Ovary (tissue), 9 donors: ENCODE measurements around the gene INSYN2A. TPM values are rescaled to one million over a fixed set of nuclear protein-coding genes. Genes with fewer than 3 reads are reported as not detected.

Experiments
- DNase-seq, 5 donors: peaks; one replicate each; pipeline ENCODE4 v3.0.0-alpha.2; 2019 to 2020
- H3K27ac ChIP-seq, 2 donors: fragments of 200-600 bp; one replicate each; pipeline versions ENCODE4 v1.5.1 to v1.8.0; 2019 to 2022
- H3K27me3 ChIP-seq: fragments of 200-600 bp; one replicate; pipeline ENCODE4 v1.8.0; 2022
- H3K36me3 ChIP-seq: fragments of 200-600 bp; sonication (generic); one replicate; pipeline ENCODE4 v1.5.1; 2019
- H3K4me1 ChIP-seq: one replicate; pipeline ENCODE4 v1.8.1; 2013; ENCODE audit warnings: mild to moderate bottlenecking, moderate library complexity; ENCODE audit not compliant: insufficient read depth
- H3K4me3 ChIP-seq: fragments of 200-600 bp; sonication (generic); one replicate; pipeline ENCODE4 v1.5.1; 2017
- H3K9me3 ChIP-seq, 2 donors: fragments of 200-600 bp in 1 of 2; sonication (generic) in 1 of 2; one replicate each; pipeline versions ENCODE4 v1.5.1 to v1.8.1; 2013 to 2019; ENCODE audit warnings: mild to moderate bottlenecking in 1 of 2, moderate library complexity in 1 of 2
- EP300 ChIP-seq: sonication (generic); formaldehyde crosslinking; IDR thresholded peaks from one replicate; pipeline ENCODE4 v1.6.1; 2017; ENCODE audit warnings: antibody characterized with exemption
- POLR2A ChIP-seq: fragments of 450-650 bp; IDR thresholded peaks from one replicate; pipeline ENCODE4 v1.6.1; 2017; ENCODE audit warnings: antibody characterized with exemption, mild to moderate bottlenecking, moderate library complexity
- WGBS, 3 donors: extraction: QIAGEN DNeasy Blood & Tissue Kit in 1 of 3; methylation state at CpG; one replicate each; pipeline versions ENCODE4 v1.1.5 to v1.1.7; 2013 to 2017; 5-methylcytosine and 5-hydroxymethylcytosine counted together
- intact Hi-C, 4 donors: fragments of 100-400 bp; cut with DNase I; formaldehyde crosslinking; loops; one replicate each; pipeline versions ENCODE4 v1.11.0 to v1.15.1; 2022 to 2023
- polyA plus RNA-seq, 2 donors: library from polyadenylated mRNA; stranded (reverse); fragments of 200-250 nt in 1 of 2; fragments of 350-450 nt in 1 of 2; fragmentation: Illumina TruSeq in 1 of 2; extraction: RNeasy Lipid Tissue Mini Kit (QIAGEN cat#74804) in 1 of 2; gene quantifications; one replicate each; pipeline ENCODE4 v1.2.3, GENCODE V29; 2013 to 2014
- total RNA-seq, 7 donors: library from RNA; depleted of rRNA in 2 of 7; stranded (reverse); fragments of >200 nt in 2 of 7; fragmentation: NEBNext Ultra II Directional in 3 of 7; extraction: Animal tissue kit (Norgen Biotek cat#: 25700) in 3 of 7; gene quantifications; one replicate each; pipeline versions ENCODE4 v1.1.0 to v1.2.4, GENCODE V29; 2016 to 2023
- TF ChIP-seq, protein P1 (sequence below), 3 donors: fragments of 450-650 bp in 2 of 3; fragments of 200-600 bp in 1 of 3; IDR thresholded peaks; one replicate each; pipeline versions ENCODE4 v1.5.1 to v1.8.0; 2016 to 2022; ENCODE audit warnings: antibody characterized with exemption in 3 of 3, mild to moderate bottlenecking in 1 of 3
- donor health status: DM: no; HTN: no; CAD: no; lungs with moderate emphysema.
- donor health status: DM: no; HTN: no; CAD: no.
- donor health status: Bipolar disorder and iron deficiency.
- donor health status: DM: yes; HTN: yes; CAD: no.
- donor health status: DM: no; HTN: no; CAD: no.
- donor health status: DM: yes; HTN: yes; CAD: no.

The INSYN2A gene
- total and polyA plus RNA-seq, 9 donors, result 0.12 to 1.7 (median 0.27) TPM

DNA sequence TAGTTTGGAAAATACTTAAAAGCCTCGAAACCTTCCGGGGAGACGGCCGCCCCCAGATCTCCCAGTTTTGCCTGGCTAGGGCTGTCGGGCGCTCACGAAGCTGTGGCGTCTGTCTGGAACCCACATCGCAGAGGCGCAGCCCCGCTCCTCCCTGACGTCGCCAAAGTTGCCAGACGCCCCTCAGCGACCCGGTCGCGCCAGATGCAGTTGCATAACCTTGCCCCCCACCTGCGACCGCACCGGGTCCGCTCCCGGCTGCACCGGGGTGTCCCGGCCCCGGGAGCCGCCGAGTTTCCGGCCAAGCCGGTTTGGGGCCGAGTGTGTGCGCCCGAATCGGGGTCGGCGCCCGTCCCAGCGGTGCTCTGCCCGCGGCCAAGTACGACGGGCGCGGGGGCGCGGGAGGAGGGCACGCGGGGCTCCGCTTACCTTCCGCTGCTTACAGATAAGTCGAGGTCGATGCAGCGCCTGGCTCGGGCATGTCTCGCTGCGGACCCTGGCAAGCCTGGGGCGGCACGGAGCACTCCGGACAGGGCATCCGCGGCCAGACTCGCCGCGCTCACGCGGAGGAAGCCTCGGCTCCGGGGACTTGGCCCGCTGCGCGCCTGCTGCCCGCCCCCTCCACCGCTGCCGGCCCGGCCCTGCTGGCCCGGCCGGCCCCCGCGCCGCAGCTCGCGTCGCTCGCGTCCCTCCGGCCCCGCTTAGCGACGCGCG, 665 bp downstream of the INSYN2A start:
- 0 to 10% (median 1%) methylated on average over 10 to 91 of the region's 91 CpGs for WGBS, 3 donors
- Histone ChIP-seq H3K4me1 (peaks cover 11% of the 10 kb centered on the region), H3K27ac (no peak overlapping the region), H3K4me3 (peak overlapping the region; percentile 41), H3K27me3 (no peaks in the 10 kb centered on the region), H3K36me3 (no peaks in the 10 kb centered on the region), H3K9me3 (no peaks in the 10 kb centered on the region)
- TF ChIP-seq, protein P1, sequence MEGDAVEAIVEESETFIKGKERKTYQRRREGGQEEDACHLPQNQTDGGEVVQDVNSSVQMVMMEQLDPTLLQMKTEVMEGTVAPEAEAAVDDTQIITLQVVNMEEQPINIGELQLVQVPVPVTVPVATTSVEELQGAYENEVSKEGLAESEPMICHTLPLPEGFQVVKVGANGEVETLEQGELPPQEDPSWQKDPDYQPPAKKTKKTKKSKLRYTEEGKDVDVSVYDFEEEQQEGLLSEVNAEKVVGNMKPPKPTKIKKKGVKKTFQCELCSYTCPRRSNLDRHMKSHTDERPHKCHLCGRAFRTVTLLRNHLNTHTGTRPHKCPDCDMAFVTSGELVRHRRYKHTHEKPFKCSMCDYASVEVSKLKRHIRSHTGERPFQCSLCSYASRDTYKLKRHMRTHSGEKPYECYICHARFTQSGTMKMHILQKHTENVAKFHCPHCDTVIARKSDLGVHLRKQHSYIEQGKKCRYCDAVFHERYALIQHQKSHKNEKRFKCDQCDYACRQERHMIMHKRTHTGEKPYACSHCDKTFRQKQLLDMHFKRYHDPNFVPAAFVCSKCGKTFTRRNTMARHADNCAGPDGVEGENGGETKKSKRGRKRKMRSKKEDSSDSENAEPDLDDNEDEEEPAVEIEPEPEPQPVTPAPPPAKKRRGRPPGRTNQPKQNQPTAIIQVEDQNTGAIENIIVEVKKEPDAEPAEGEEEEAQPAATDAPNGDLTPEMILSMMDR (IDR thresholded peaks at IDR 0.05), result no peak
- TF ChIP-seq POLR2A (no peak), EP300 (no peak)
- peak in 1 of 5 donors; percentile 28 for DNase-seq
- intact Hi-C loops, result no loop called here

DNA sequence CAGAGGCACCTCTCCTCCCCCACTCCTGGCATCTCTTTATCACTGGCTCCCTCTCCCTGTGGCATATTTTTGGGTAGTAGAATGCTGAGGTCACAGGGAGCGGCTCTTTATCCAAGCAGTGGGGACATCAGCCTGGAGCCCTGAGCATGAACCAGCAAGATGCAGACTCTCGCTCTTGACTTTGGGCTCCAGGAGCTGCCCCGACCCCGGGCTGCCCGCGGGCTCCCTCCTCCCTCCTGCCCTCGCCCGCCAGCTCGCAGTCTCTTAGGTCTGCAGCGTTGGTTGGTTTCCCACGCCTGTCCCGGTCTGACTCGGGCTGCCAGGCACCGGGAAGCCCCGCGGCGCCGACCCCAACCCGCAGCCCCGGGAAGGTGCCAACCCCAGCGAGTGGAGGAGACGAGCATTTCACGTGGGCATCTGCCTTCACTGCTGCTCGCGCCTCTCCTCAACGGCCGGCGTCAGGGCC, 1.3 kb downstream of the INSYN2A start:
- peak in 1 of 5 donors; percentile 29 for DNase-seq
- Histone ChIP-seq H3K27ac (no peak overlapping the region), H3K4me3 (peak overlapping the region; percentile 41), H3K36me3 (no peaks in the 10 kb centered on the region), H3K9me3 (no peaks in the 10 kb centered on the region), H3K27me3 (no peaks in the 10 kb centered on the region), H3K4me1 (peaks cover 11% of the 10 kb centered on the region)
- TF ChIP-seq POLR2A (no peak), EP300 (no peak)
- TF ChIP-seq, protein P1 (IDR thresholded peaks at IDR 0.05), result no peak
- intact Hi-C loops, result no loop called here
- whole genome bisulfite sequencing, 3 donors, result 2 to 3% (median 3%) methylated on average over 28 of the region's 28 CpGs

DNA sequence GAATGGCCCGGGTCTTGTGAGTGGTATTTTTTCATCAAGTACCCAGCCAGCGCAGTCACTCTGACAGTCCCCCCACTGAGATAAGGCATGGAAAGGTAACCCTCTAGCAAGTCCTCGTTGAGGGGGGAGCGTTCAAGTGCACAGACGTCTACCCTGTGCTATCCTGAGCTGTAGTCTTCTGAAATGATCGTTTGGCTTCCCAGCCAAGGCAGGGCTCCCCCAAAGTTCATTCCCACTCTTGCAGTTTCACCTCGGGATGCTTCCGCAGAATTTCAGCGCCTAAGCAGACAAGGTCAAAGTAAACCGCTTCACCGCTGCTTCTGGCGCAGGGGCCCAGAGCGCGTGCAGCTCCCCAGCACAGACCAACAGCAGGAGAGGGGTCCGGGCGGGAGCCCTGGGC, 1.8 kb downstream of the INSYN2A start:
- Histone ChIP-seq H3K36me3 (no peaks in the 10 kb centered on the region), H3K4me1 (peaks cover 11% of the 10 kb centered on the region), H3K9me3 (no peaks in the 10 kb centered on the region), H3K27me3 (no peaks in the 10 kb centered on the region), H3K27ac (no peak overlapping the region), H3K4me3 (no peak overlapping the region)
- intact Hi-C loops, result no loop called here
- TF ChIP-seq POLR2A (no peak), EP300 (no peak)
- TF ChIP-seq, protein P1 (IDR thresholded peaks at IDR 0.05), result no peak
- no peak for DNase-seq
- 29 to 45% (median 32%) methylated on average over 16 of the region's 16 CpGs for WGBS, 3 donors

DNA sequence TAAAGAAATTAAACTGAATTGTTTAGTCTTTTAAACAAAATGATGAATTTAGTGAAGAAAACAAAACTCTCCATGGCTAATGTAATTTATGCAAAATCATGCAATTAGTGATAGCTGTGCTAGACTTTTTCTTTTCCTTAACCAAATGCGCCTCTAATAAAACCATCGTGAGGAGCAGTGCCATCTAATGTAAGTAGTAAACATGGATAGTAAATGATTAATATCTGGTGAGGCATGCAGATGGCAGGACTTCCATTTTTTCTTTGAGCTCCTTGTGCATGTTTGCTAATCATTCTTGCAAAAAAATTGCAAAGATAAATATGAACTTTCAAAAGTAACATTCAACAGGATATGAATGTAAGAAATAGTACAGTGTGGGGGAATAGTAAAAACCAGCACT, 2.3 kb downstream of the INSYN2A start:
- TF ChIP-seq, protein P1 (IDR thresholded peaks at IDR 0.05), result no peak
- TF ChIP-seq EP300 (no peak), POLR2A (no peak)
- H3K27ac ChIP-seq, result no peak overlapping the region
- H3K4me3 ChIP-seq, result no peak overlapping the region
- H3K4me1 ChIP-seq, result peaks cover 11% of the 10 kb centered on the region
- H3K9me3 ChIP-seq, result no peaks in the 10 kb centered on the region
- intact Hi-C loops, result no loop called here
- no peaks in the 10 kb centered on the region for H3K27me3 ChIP-seq
- 35 to 52% (median 43%) methylated on average over 2 of the region's 2 CpGs for WGBS, 3 donors
- DNase-seq, result no peak
- H3K36me3 ChIP-seq, result no peaks in the 10 kb centered on the region
